GM19463 (cell line): ENCODE data around the gene PSMD12.
"Not testable (repeated sequence)": the region's sequence is repeated elsewhere in the genome, so short reads cannot be mapped to it uniquely, and the experiment has no call there.

ENCODE experiments used
- ATAC-seq: cut with Tn5 transposase; IDR thresholded peaks from one replicate; pipeline ENCODE4 v1.9.1; 2021; ENCODE audit warnings: mild to moderate bottlenecking, moderate library complexity; ENCODE audit not compliant: unreplicated experiment

Gene PSMD12

DNA sequence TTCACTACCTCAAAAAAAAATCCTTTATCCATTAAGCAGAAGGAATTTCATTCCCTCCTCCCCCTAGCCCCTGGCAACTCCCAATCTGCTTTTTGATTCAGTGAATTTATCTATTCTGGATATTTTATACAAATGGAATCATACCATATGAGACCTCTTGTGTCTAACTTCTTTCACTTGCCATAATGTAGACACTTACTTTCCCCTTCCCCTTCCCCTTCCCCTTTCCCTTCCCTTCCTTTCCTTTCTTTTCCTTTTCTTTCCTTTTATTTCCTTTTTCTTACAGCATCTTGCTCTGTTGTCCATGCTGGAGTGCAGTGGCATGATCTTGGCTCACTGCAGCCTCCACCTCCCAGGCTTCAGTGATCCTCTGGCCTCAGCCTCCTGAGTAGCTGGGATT is 50.5 kb downstream of the PSMD12 start:
- no peak for ATAC-seq

GRCh38 chr17:67312265-67312664 is 54.1 kb downstream of the PSMD12 start:
- ATAC-seq: no peak

DNA sequence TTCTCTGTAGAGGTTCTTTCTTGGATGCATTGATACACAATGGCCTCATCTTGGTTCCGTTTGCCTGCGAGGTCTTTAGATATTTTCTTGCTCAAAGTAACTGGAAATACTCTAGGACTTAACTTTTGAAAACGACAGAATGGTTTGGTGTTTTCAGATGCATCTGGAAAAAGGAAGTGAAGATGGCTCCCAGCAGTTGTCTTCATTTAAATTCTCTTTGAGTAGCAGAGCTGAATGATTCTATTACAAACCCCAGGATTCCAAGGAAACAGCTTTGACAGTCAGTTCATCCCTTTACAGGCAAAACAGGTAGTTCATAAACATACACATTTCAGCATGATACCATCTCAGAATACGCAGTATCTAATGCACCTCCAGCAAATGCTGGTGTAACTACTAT is 54.8 kb downstream of the PSMD12 start:
- no peak for ATAC-seq

DNA sequence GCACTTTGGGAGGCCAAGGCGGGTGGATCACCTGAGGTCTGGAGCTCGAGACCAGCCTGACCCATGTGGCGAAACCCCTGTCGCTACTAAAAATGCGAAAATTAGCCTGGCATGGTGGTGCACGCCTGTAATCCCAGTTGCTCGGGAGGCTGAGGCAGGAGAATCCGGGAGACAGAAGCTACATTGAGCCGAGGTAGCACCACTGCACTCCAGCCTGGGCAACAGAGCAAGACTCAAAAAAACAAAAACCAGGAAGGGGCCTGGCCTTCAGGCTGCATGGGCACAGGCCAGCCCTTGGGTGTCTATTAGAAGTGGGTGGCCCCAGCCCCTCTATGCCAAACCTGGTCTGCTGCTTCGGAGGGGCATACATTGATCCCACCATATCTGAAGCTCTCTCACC is 56.0 kb downstream of the PSMD12 start:
- no peak for ATAC-seq

- not testable (repeated sequence) for ATAC-seq
Observed at GRCh38 chr17:67305446-67306235, 60.7 kb downstream of the PSMD12 start.

DNA sequence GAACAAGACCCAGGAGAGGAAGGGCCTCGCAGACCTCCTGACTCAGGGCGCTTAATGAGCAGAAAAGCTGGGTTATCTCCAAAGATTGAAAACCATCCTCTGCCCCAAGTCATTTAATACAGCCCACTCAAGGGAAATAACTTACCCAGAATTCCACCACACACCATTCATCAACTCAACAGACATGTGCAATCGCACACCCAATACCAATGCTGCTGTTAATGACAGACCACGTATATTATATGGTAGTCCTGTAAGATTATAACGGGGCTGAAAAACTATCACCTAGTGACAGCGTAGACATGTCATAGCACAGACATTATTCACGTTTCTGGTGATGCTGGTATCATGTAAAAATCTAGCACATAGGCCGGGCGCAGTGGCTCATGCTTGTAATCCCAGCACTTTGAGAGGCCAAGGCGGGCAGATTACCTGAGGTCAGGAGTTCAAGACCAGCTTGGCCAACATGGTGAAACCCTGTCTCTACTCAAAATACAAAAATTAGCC is 68.9 kb downstream of the PSMD12 start:
- ATAC-seq: no peak

DNA sequence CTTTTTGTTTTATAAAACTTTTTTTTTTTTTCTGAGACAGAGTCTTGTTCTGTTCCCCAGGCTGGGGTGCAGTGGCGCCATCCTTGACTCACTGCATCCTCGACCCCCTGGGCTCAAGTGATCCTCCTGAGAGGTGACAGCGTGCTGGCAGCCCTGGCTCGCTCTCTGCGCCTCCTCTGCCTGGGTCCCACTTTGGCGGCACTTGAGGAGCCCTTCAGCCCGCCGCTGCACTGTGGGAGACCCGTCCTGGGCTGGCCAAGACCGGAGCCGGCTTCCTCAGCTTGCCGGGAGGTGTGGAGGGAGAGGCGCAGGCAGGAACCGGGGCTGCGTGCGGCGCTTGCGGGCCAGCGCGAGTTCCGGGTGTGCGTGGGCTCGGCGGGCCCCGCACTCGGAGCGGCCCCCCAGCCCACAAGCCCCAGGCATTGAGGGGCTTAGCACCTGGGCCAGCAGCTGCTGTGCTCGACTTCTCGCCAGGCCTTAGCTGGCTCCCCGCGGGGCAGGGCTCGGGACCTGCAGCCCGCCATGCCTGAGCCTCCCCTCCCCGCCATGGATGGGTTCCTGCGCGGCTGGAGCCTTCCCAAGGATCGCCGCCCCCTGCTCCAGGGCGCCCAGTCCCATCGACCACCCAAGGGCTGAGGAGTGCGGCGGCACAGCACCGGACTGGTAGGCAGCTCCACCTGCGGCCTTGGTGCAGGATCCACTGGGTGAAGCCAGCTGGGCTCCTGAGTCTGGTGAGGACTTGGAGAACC is 71.8 kb downstream of the PSMD12 start:
- ATAC-seq: no peak

- ATAC-seq: no peak
Observed at GRCh38 chr17:67293251-67294203, 72.8 kb downstream of the PSMD12 start.

GRCh38 chr17:67290711-67291291 is 75.6 kb downstream of the PSMD12 start:
- ATAC-seq: no peak

GRCh38 chr17:67290244-67290643 is 76.1 kb downstream of the PSMD12 start:
- ATAC-seq: no peak

GRCh38 chr17:67289181-67289876 is 77.0 kb downstream of the PSMD12 start:
- no peak for ATAC-seq
